GM12873 (cell line): ENCODE measurements around the gene ARFRP1.

ENCODE experiments used
- CTCF ChIP-seq: IDR thresholded peaks from 2 replicates; pipeline ENCODE4 v1.5.1; 2012; ENCODE audit warnings: low read depth, mild to moderate bottlenecking, moderate library complexity, low read length, control low read depth; ENCODE audit not compliant: insufficient read depth; ENCODE audit errors: missing control alignments

The ARFRP1 gene

GRCh38 chr20:63691711-63692435 is 15.9 kb downstream of the ARFRP1 start:
- no peak for TF ChIP-seq CTCF

- TF ChIP-seq CTCF, result no peak
Observed at GRCh38 chr20:63690898-63691710, 16.7 kb downstream of the ARFRP1 start.

GRCh38 chr20:63690003-63690897 is 17.5 kb downstream of the ARFRP1 start:
- TF ChIP-seq CTCF, result no peak

GRCh38 chr20:63689046-63690002 is 18.5 kb downstream of the ARFRP1 start:
- no peak for TF ChIP-seq CTCF

GRCh38 chr20:63688228-63689045 is 19.3 kb downstream of the ARFRP1 start:
- TF ChIP-seq CTCF, result no peak
